ENCODE data around the gene DMRTB1.

DNA sequence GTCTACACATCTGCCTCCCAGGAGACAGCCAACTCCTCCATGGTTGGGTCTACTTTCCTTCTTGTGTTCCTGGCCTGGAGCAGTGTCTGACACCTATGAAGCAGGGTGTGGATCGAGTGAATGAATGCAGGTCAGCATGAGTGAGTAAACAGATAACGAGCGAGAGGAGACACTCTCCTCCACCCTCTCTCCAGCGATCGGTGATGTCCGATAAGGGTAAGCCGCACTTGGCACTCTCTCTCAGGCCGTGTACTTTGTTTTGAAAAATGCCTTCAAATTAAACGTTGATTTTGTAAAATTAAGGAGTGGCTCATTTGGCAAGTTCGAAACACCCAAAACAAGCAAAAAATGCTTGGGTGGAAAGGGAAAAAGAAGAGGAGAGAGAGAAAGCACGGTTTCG is 43.8 kb upstream of the DMRTB1 start:
- TF ChIP-seq, protein P1, sequence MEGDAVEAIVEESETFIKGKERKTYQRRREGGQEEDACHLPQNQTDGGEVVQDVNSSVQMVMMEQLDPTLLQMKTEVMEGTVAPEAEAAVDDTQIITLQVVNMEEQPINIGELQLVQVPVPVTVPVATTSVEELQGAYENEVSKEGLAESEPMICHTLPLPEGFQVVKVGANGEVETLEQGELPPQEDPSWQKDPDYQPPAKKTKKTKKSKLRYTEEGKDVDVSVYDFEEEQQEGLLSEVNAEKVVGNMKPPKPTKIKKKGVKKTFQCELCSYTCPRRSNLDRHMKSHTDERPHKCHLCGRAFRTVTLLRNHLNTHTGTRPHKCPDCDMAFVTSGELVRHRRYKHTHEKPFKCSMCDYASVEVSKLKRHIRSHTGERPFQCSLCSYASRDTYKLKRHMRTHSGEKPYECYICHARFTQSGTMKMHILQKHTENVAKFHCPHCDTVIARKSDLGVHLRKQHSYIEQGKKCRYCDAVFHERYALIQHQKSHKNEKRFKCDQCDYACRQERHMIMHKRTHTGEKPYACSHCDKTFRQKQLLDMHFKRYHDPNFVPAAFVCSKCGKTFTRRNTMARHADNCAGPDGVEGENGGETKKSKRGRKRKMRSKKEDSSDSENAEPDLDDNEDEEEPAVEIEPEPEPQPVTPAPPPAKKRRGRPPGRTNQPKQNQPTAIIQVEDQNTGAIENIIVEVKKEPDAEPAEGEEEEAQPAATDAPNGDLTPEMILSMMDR (IDR thresholded peaks at IDR 0.05; ENCODE audit: poor library complexity) = no peak
- no peak for TF ChIP-seq EZH2 (IDR thresholded peaks at IDR 0.05; ENCODE audit: borderline replicate concordance)
- TF ChIP-seq EZH2phosphoT487 (IDR thresholded peaks at IDR 0.05; ENCODE audit: low read depth, severe bottlenecking, unreplicated experiment) = no peak
